ENCODE data around the gene CUX1. TPM values are rescaled to one million over a fixed set of nuclear protein-coding genes. Genes with fewer than 3 reads are reported as not detected.

The CUX1 gene
- total and polyA plus RNA-seq, 2 donors (not counting 1 experiment from before 2014, with no cell fraction given): 22.7 to 38.1 TPM

GRCh38 chr7:101804088-101804963 is 13.1 kb upstream of the CUX1 start:
- no peaks in the 10 kb centered on the region for H3K36me3 ChIP-seq (ENCODE audit: control insufficient read depth, insufficient read depth, low read length)
- H3K4me3 ChIP-seq (replicated peaks in 1 of 4; ENCODE audit: control extremely low read depth in 1 of 4, insufficient read depth in 1 of 4, low read depth in 3 of 4, low read length in 4 of 4): no peak overlapping the region
- H3K9me3 ChIP-seq (ENCODE audit: control insufficient read depth, insufficient read depth, low read depth, low read length): no peaks in the 10 kb centered on the region
- H3K9ac ChIP-seq (ENCODE audit: insufficient read depth, low read length): no peak overlapping the region
- no peaks in the 10 kb centered on the region for H3K79me2 ChIP-seq (ENCODE audit: control insufficient read depth, insufficient read depth, low read length)
- H3K27me3 ChIP-seq (ENCODE audit: control insufficient read depth, insufficient read depth, low read length): peaks cover 26% of the 10 kb centered on the region
- H3K4me2 ChIP-seq (ENCODE audit: extremely low read depth, insufficient read depth, low read length): no peak overlapping the region
- no peak overlapping the region for H2AFZ ChIP-seq (ENCODE audit: low read length)
- DNase-seq (ENCODE audit: low read depth in 2 of 2): peak in 1 of 2 donors; percentile 40
- H4K20me1 ChIP-seq (ENCODE audit: control insufficient read depth, extremely low read depth, insufficient read depth, low read length): no peaks in the 10 kb centered on the region
- peak; percentile 73 for TF ChIP-seq EZH2 (IDR thresholded peaks at IDR 0.05; ENCODE audit: low read length, missing control alignments)
- TF ChIP-seq CTCF (conservative IDR thresholded peaks at IDR 0.05 in 1 of 2, IDR thresholded peaks at IDR 0.05 in 1 of 2; ENCODE audit: low read depth in 1 of 2, low read length in 2 of 2): no peak
- no peak overlapping the region for H3K27ac ChIP-seq (ENCODE audit: insufficient read depth, low read length)
- H3K4me1 ChIP-seq (ENCODE audit: control insufficient read depth, extremely low read depth, insufficient read depth, low read length): no peaks in the 10 kb centered on the region

- no peak for DNase-seq (ENCODE audit: low read depth in 2 of 2)
- Histone ChIP-seq H3K4me2 (ENCODE audit: extremely low read depth, insufficient read depth, low read length) (no peak overlapping the region), H3K4me3 (replicated peaks in 1 of 4; ENCODE audit: control extremely low read depth in 1 of 4, insufficient read depth in 1 of 4, low read depth in 3 of 4, low read length in 4 of 4) (no peak overlapping the region), H2AFZ (ENCODE audit: low read length) (no peak overlapping the region), H3K27me3 (ENCODE audit: control insufficient read depth, insufficient read depth, low read length) (peaks cover 26% of the 10 kb centered on the region), H3K9ac (ENCODE audit: insufficient read depth, low read length) (no peak overlapping the region), H3K79me2 (ENCODE audit: control insufficient read depth, insufficient read depth, low read length) (no peaks in the 10 kb centered on the region), H4K20me1 (ENCODE audit: control insufficient read depth, extremely low read depth, insufficient read depth, low read length) (no peaks in the 10 kb centered on the region), H3K36me3 (ENCODE audit: control insufficient read depth, insufficient read depth, low read length) (no peaks in the 10 kb centered on the region), H3K27ac (ENCODE audit: insufficient read depth, low read length) (no peak overlapping the region), H3K9me3 (ENCODE audit: control insufficient read depth, insufficient read depth, low read depth, low read length) (no peaks in the 10 kb centered on the region), H3K4me1 (ENCODE audit: control insufficient read depth, extremely low read depth, insufficient read depth, low read length) (no peaks in the 10 kb centered on the region)
- TF ChIP-seq CTCF (conservative IDR thresholded peaks at IDR 0.05 in 1 of 2, IDR thresholded peaks at IDR 0.05 in 1 of 2; ENCODE audit: low read depth in 1 of 2, low read length in 2 of 2) (peak in 1 of 2 donors; percentile 22), EZH2 (IDR thresholded peaks at IDR 0.05; ENCODE audit: low read length, missing control alignments) (no peak)
Observed at GRCh38 chr7:101804967-101805366, 12.5 kb upstream of the CUX1 start.

GRCh38 chr7:101812595-101812994 is 4.8 kb upstream of the CUX1 start:
- Histone ChIP-seq H3K4me1 (ENCODE audit: control insufficient read depth, extremely low read depth, insufficient read depth, low read length) (peaks cover 4% of the 10 kb centered on the region), H3K4me3 (replicated peaks in 1 of 4; ENCODE audit: control extremely low read depth in 1 of 4, insufficient read depth in 1 of 4, low read depth in 3 of 4, low read length in 4 of 4) (no peak overlapping the region), H2AFZ (ENCODE audit: low read length) (no peak overlapping the region), H4K20me1 (ENCODE audit: control insufficient read depth, extremely low read depth, insufficient read depth, low read length) (no peaks in the 10 kb centered on the region), H3K4me2 (ENCODE audit: extremely low read depth, insufficient read depth, low read length) (no peak overlapping the region), H3K36me3 (ENCODE audit: control insufficient read depth, insufficient read depth, low read length) (no peaks in the 10 kb centered on the region), H3K79me2 (ENCODE audit: control insufficient read depth, insufficient read depth, low read length) (peaks cover under 1% of the 10 kb centered on the region), H3K9ac (ENCODE audit: insufficient read depth, low read length) (no peak overlapping the region), H3K27ac (ENCODE audit: insufficient read depth, low read length) (no peak overlapping the region), H3K27me3 (ENCODE audit: control insufficient read depth, insufficient read depth, low read length) (no peaks in the 10 kb centered on the region), H3K9me3 (ENCODE audit: control insufficient read depth, insufficient read depth, low read depth, low read length) (no peaks in the 10 kb centered on the region)
- TF ChIP-seq CTCF (conservative IDR thresholded peaks at IDR 0.05 in 1 of 2, IDR thresholded peaks at IDR 0.05 in 1 of 2; ENCODE audit: low read depth in 1 of 2, low read length in 2 of 2): no peak
- TF ChIP-seq EZH2 (IDR thresholded peaks at IDR 0.05; ENCODE audit: low read length, missing control alignments): no peak
- DNase-seq (ENCODE audit: low read depth in 2 of 2): no peak

Data from fibroblast of lung (primary cell).